ENCODE data around the gene MSGN1. TPM values are rescaled to one million over a fixed set of nuclear protein-coding genes. Genes with fewer than 3 reads are reported as not detected.

MSGN1 gene
- total and polyA plus RNA-seq, 2 of the 4 experiments (the other 2 are of a cell fraction) = not detected

- Histone ChIP-seq H2BK20ac (ENCODE audit: low read depth, low read length) (no peak overlapping the region), H4K20me1 (ENCODE audit: insufficient read depth, low read length) (no peaks in the 10 kb centered on the region), H3K23ac (ENCODE audit: low read depth, low read length) (no peak overlapping the region), H3K4me2 (ENCODE audit: low read depth, low read length) (no peak overlapping the region), H3K14ac (replicated peaks; ENCODE audit: low read depth, low read length) (no peak overlapping the region), H2AK9ac (replicated peaks; ENCODE audit: low read depth, low read length, poor library complexity) (no peak overlapping the region), H4K91ac (ENCODE audit: insufficient read depth, low read depth, low read length) (no peak overlapping the region), H3K27ac (ENCODE audit: insufficient read depth, low read length) (no peak overlapping the region), H3K36me3 (ENCODE audit: control insufficient read depth, insufficient read depth, low read length) (no peaks in the 10 kb centered on the region), H3K4me3 (ENCODE audit: insufficient read depth, low read depth, low read length) (no peak overlapping the region), H3K56ac (ENCODE audit: extremely low read depth, insufficient read depth, low read length) (no peak overlapping the region), H3K79me1 (ENCODE audit: low read depth in 1 of 2, low read length in 2 of 2) (no peaks in the 10 kb centered on the region), H2BK5ac (ENCODE audit: low read depth, low read length, poor library complexity, severe bottlenecking) (no peak overlapping the region), H3K9me3 (ENCODE audit: control insufficient read depth, insufficient read depth, low read length) (no peaks in the 10 kb centered on the region), H3K4ac (ENCODE audit: low read depth, low read length) (no peak overlapping the region), H3K9ac (ENCODE audit: low read depth, low read length) (no peak overlapping the region), H3K4me1 (ENCODE audit: control insufficient read depth, insufficient read depth, low read length) (no peaks in the 10 kb centered on the region), H2AK5ac (ENCODE audit: low read depth, low read length) (no peak overlapping the region), H3K9me1 (ENCODE audit: insufficient read depth, low read length) (no peaks in the 10 kb centered on the region), H2BK120ac (ENCODE audit: low read depth, low read length) (no peak overlapping the region), H3K27me3 (ENCODE audit: control insufficient read depth, insufficient read depth, low read length) (peaks cover 8% of the 10 kb centered on the region), H2BK15ac (ENCODE audit: low read depth, low read length) (no peak overlapping the region), H3K18ac (ENCODE audit: low read depth, low read length) (no peak overlapping the region), H2AFZ (replicated peaks; ENCODE audit: low read length, poor library complexity) (no peak overlapping the region), H4K8ac (ENCODE audit: low read depth in 2 of 2, low read length in 2 of 2) (no peak overlapping the region), H4K5ac (ENCODE audit: low read depth, low read length) (no peak overlapping the region)
- no peak for ATAC-seq (ENCODE audit: low read depth)
- BruUV-seq (replicated peaks) = no TSS peak
- POLR2A ChIA-PET (ENCODE audit: unreplicated experiment) = no interaction called here
- in situ Hi-C loops (cut with MboI; ENCODE audit: low sequenced_read_pairs) (no loop called here), intact Hi-C loops (cut with micrococcal nuclease) (no loop called here), dilution Hi-C loops (cut with HindIII; ENCODE audit: low sequenced_read_pairs, unreplicated experiment) (no loop called here)
- TF ChIP-seq RAD21 (IDR thresholded peaks at IDR 0.05; ENCODE audit: low read length) = no peak
- no peak for TF ChIP-seq MXI1 (IDR thresholded peaks at IDR 0.05; ENCODE audit: borderline replicate concordance, low read depth, low read length)
- TF ChIP-seq FOS (IDR thresholded peaks at IDR 0.05; ENCODE audit: low read depth, low read length) = no peak
- no peak for TF ChIP-seq MAZ (IDR thresholded peaks at IDR 0.05; ENCODE audit: borderline replicate concordance, low read depth, low read length)
- no peak for TF ChIP-seq RFX5 (IDR thresholded peaks at IDR 0.05; ENCODE audit: low read depth, low read length)
- no peak for TF ChIP-seq SMC3 (IDR thresholded peaks at IDR 0.05; ENCODE audit: low read depth, low read length)
- TF ChIP-seq CEBPB (IDR thresholded peaks at IDR 0.05; ENCODE audit: low read depth, low read length) = no peak
- no peak for TF ChIP-seq MAFK (IDR thresholded peaks at IDR 0.05; ENCODE audit: low read depth, low read length)
- no peak for DNase-seq
- CTCF ChIA-PET = no interaction called here
- no CpG with 5 or more reads among the region's 3 CpGs for WGBS, 2 experiments (ENCODE audit: extremely low coverage in 2 of 2, insufficient read length in 1 of 2)
Observed at GRCh38 chr2:17804358-17804757, 11.9 kb upstream of the MSGN1 start.
